H7 (cell line): Measurements from ENCODE around the gene TALDO1. TPM values are rescaled to one million over a fixed set of nuclear protein-coding genes. Genes with fewer than 3 reads are reported as not detected.

Source experiments
- DNase-seq: peaks from one replicate; pipeline ENCODE4 v3.0.0; 2012
- H3K27me3 ChIP-seq: 2 replicates; pipeline ENCODE4 v1.6.0; 2011; ENCODE audit warnings: mild to moderate bottlenecking, low read length; ENCODE audit not compliant: control insufficient read depth, insufficient read depth
- H3K36me3 ChIP-seq: replicated peaks from 2 replicates; pipeline ENCODE4 v1.5.1; 2011; ENCODE audit warnings: low read length; ENCODE audit not compliant: control insufficient read depth, insufficient read depth
- H3K4me3 ChIP-seq: 2 replicates; pipeline ENCODE4 v1.5.1; 2011; ENCODE audit warnings: low read depth, mild to moderate bottlenecking, control low read depth, low read length, moderate library complexity; ENCODE audit not compliant: insufficient read depth
- total RNA-seq: library from RNA; depleted of rRNA; stranded (reverse); fragments of >200 nt; shearing (Covaris generic); gene quantifications from 2 replicates; pipeline ENCODE4 v1.2.3, GENCODE V29; 2014

Gene TALDO1
- total RNA-seq, 1 experiment from 2014 or later = 264 TPM

DNA sequence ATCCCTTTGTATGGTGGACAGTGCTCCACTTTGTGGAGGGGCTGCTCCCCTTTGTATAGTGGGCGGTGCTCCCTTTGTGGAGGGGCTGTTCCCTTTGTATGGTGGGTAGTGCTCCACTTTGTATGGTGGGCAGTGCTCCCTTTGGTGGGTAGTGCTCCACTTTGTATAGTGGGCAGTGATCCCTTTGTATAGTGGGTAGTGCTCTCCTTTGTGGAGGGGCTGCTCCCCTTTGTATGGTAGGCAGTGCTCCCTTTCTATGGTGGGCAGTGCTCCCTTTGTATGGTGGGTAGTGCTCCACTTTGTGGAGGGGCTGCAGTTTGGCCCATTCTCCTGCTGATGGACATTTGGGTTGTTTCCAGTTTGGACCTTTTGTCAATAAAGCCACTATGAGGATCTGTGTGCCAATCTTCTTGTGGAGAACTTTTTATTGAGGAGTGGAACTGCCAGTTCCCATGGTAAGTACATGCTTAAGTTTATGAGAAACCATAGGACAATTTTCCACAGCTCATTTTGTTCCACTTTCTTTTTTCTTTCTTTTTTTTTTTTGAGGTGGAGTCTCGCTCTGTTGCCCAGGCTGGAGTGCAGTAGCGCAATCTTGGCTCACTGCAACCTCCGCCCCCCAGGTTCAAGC lies 4.6 kb upstream of the TALDO1 start:
- DNase-seq = peak; percentile 7
- H3K36me3 ChIP-seq = no peaks in the 10 kb centered on the region

DNA sequence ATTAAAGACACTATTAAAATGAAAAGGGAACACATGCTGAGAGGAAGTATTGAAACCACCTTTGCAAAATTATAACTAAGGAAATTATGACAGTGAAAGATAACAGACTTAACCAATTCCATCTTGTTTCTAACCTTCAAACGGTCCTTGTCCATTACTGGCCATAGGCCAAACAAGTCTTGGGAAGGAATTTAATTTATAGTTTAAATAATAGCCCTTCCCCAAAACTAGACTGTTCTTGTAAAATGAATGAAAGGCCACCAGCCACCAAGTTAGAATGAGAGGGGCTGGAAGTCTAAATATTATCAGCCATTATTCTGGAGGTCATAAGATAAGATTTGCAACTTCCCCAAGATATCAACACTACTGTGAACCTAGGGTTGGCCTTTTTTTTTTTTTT lies 1.8 kb upstream of the TALDO1 start:
- no peak for DNase-seq
- no peaks in the 10 kb centered on the region; the same call in 1 of the 2 replicates for H3K36me3 ChIP-seq
- H3K4me3 ChIP-seq = no peak overlapping the region
- no peaks in the 10 kb centered on the region for H3K27me3 ChIP-seq

More for the DNA sequence above, 4.6 kb upstream of the TALDO1 start:
- Histone ChIP-seq H3K27me3 (no peaks in the 10 kb centered on the region), H3K4me3 (no peak overlapping the region)

DNA sequence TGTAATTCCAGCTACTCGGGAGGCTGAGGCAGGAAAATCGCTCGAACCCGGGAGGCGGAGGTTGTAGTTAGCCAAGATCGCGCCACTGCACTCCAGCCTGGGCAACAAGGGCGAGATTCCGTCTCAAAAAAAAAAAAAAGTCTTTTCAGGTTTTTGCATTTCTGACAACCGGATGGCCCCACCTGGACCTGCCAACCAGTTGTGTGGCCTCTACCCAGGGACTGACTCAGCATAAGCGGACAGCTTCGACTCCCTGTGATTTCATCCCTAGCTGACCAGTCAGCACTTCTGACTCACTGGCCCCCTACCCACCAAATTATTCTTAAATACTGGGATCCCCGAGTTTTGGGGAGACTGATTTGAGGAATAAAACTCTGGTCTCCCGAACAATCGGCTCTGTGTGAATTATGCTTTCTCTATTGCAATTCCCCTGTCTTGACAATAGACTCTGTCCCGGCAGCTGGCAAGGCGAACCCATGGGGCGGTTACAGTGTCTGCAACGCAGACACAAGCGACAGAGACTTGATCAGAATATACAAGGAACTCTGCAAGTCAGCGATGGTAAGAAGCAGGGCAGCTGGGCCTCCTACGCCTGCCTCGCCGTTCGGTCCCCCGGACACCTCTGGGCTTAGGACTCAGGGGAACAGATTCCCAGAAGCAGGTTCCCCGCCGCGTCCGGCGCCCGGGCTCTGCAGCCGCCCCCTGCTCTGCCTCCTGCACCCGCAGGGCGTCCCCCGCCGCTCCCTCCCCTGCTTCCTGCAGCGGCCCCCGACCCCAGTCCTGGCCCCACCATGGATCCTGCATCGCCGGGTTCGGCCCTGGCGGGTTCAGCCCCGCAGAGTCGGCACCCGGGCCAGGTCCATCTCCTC lies 741 bp upstream of the TALDO1 start:
- no peaks in the 10 kb centered on the region; the same call in 1 of the 2 replicates for H3K36me3 ChIP-seq
- H3K27me3 ChIP-seq = no peaks in the 10 kb centered on the region
- DNase-seq = no peak
- H3K4me3 ChIP-seq = peak overlapping the region; percentile 95

DNA sequence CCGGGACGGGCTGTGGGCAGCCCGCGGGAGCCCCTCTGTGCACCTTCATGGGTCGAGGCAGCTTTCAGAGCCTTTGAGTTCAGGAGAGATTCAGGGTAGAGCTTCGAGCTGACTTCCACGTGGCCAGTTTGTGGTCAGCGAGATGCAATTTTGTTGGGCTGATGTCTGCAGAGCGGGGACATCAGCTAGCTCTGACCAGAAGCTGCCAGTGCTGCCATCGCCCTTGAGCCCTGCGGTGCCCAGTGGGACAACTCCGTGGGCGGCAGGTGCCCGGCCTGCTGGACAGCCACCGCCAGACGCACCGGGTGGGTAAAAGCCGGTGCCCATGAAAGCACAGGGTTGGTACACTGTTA lies 719 bp downstream of the TALDO1 start:
- Histone ChIP-seq H3K36me3 (peaks cover 2% of the 10 kb centered on the region; the same call in 1 of the 2 replicates), H3K27me3 (no peaks in the 10 kb centered on the region), H3K4me3 (peak overlapping the region; percentile 95)
- DNase-seq = no peak

- H3K4me3 ChIP-seq = no peak overlapping the region
- DNase-seq = peak; percentile 9
- no peaks in the 10 kb centered on the region for H3K27me3 ChIP-seq
- H3K36me3 ChIP-seq = peaks cover 2% of the 10 kb centered on the region; the same call in 1 of the 2 replicates
These were observed 2.5 kb downstream of the TALDO1 start for GRCh38 chr11:749731-750130.

DNA sequence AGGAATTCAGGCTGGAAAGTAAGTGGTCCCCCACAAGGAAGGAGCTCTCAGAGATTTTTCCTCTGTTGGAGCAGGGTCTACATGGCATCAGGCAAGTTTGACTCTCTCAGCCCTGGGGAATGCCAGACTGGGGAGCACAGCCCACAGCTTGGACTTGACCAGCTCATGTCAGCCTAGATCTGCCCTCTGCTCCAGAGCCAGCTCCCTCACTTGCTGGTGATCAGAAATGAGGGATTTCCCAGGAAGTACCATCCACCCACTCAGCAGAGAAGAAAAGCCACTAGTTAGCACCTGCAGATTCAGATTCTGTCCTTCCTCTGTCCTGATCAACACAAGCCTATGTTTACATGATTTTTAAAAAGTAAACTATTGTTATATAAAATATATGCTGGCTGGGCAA lies 13.0 kb downstream of the TALDO1 start:
- peak; percentile 6 for DNase-seq
- Histone ChIP-seq H3K36me3 (peaks cover 50% of the 10 kb centered on the region), H3K27me3 (no peaks in the 10 kb centered on the region), H3K4me3 (no peak overlapping the region)

- peak; percentile 15 for DNase-seq
- Histone ChIP-seq H3K27me3 (no peaks in the 10 kb centered on the region), H3K36me3 (peaks cover 46% of the 10 kb centered on the region), H3K4me3 (no peak overlapping the region)
These were observed 14.4 kb downstream of the TALDO1 start for GRCh38 chr11:761526-762108.

DNA sequence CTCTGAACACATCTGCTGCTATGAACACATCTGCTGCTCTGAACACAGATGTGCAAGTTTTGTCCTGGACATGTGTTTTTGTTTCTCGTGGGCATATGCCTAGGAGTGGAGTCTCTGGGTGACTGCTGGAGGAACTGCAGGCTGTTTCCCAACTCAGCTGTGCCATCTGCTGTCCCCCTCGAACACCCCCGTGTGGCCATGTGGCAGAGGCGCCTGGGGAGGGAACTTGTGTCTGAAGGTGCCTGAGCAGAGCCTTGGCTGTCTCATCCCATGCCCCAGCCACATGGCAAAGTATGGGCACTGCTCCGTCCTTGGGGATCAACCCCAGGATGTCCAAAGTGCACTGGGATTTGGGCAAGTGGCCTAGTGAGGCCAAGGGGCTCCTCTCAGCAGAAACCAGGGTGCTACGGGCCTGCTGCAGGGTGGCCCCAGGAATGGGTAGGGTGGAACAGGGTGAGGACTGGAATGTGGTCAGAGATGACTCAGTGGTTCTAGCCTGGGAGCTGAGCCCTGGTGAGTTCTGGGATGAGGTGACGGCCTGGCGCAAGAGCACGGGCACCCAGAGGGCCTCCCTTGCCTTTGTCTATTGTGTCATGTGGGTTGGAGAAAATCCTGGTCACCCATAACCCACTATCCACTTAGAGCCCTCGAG lies 15.3 kb downstream of the TALDO1 start:
- Histone ChIP-seq H3K4me3 (no peak overlapping the region), H3K36me3 (peaks cover 40% of the 10 kb centered on the region), H3K27me3 (no peaks in the 10 kb centered on the region)
- peak; percentile 79 for DNase-seq

DNA sequence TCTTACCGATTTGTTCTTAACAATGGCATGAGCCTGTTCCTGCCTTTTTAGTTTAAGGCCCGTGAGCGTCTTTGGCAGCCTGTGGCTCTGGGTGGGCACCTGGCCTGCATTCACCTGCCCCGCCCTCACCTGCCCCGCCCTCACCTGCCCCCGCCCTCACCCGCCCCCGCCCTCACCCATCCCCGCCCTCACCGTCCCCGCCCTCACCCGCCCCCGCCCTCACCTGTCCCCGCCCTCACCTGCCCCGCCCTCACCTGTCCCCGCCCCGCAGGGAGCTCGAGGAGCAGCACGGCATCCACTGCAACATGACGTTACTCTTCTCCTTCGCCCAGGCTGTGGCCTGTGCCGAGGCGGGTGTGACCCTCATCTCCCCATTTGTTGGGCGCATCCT lies 15.8 kb downstream of the TALDO1 start:
- DNase-seq = peak; percentile 97
- Histone ChIP-seq H3K36me3 (peaks cover 38% of the 10 kb centered on the region), H3K4me3 (no peak overlapping the region)

DNA sequence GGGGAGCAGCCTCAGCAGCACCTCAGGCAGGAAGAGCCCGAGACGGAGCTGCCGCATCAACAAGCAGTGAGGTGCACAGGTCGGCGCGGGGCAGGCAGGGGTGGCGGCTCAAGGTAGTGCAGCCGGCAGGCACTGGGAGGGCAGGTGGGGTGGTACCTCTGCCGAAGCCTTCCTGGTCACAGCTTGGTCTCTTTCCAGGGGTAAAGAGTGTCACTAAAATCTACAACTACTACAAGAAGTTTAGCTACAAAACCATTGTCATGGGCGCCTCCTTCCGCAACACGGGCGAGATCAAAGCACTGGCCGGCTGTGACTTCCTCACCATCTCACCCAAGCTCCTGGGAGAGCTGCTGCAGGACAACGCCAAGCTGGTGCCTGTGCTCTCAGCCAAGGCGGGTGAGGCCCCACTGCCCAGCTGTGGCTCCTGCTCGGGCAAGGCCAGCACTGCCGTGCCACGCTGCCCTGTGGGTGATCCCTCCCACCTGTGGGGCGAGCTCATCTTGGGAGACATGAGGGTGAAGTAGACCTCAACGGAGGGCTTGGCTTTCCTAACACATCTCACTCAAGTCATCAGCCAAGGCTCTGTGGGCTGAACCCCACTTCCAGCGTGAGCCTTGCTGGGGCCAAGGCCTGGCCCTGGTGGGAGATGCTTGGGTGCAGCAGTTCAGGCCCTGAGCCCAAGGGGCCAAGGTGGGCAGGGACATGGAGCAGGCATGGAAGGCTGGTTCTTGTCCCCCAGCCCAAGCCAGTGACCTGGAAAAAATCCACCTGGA lies 16.5 kb downstream of the TALDO1 start:
- H3K36me3 ChIP-seq = peaks cover 38% of the 10 kb centered on the region

More for the DNA sequence above, 15.8 kb downstream of the TALDO1 start:
- H3K27me3 ChIP-seq = no peaks in the 10 kb centered on the region

DNA sequence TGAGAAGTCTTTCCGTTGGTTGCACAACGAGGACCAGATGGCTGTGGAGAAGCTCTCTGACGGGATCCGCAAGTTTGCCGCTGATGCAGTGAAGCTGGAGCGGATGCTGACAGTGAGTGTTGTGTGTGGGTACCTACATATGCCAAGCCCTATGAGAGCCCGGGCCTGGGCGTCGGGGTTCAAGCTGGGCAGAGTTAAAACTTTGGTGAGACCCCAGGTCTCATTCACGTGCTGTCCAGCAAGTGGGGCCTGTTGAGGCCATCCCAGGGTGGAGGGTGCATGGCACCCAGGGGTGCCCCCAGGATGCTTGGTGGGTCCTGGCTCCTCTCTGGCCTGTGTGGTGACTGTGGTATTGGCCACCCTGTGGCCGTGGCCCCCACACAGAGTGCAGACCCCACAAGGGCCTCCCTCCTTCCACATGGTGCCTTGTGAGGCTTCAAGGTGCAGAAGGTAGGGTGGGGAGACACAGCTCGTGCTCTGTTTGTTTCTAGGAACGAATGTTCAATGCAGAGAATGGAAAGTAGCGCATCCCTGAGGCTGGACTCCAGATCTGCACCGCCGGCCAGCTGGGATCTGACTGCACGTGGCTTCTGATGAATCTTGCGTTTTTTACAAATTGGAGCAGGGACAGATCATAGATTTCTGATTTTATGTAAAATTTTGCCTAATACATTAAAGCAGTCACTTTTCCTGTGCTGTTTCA lies 17.2 kb downstream of the TALDO1 start:
- Histone ChIP-seq H3K27me3 (no peaks in the 10 kb centered on the region), H3K36me3 (peaks cover 32% of the 10 kb centered on the region), H3K4me3 (no peak overlapping the region)
- peak; percentile 73 for DNase-seq

More for the DNA sequence above, 16.5 kb downstream of the TALDO1 start:
- H3K27me3 ChIP-seq = no peaks in the 10 kb centered on the region
- peak; percentile 48 for DNase-seq
- H3K4me3 ChIP-seq = no peak overlapping the region

DNA sequence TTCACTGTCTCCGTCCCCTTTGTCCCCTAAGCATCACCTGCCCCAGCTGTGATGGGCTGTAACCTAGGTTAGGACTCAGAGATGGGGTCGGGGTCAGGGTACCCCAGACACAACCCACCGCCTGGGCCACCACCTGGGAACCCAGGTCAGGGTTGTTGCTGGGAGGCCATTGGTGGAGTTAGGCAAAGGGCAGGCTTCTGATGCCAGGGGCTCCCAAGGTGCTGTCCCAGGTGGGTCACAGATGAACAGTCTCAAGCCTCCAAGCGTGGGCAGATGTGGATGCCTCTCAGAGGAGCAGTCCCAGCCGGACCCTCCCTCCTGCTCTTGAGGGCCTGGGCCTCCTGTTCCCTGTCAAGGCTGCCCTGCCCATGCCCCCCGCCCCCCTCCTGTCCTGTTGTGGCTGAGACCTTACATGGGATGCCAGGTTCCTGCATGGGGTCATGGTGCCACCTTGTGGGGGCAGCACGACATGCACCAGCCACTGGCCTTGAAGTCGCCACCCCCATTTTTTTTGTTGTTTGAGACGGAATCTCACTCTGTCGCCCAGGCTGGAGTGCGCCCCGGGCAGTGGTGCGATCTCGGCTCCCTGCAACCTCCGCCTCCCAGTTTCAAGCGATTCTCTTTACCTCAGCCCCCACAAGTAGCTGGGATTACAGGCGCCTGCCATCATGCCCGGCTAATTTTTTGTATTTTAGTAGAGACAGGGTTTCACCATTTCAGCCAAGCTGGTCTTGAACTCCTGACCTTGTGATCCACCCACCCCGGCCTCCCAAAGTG lies 17.9 kb downstream of the TALDO1 start:
- Histone ChIP-seq H3K4me3 (no peak overlapping the region), H3K36me3 (peaks cover 31% of the 10 kb centered on the region)

DNA sequence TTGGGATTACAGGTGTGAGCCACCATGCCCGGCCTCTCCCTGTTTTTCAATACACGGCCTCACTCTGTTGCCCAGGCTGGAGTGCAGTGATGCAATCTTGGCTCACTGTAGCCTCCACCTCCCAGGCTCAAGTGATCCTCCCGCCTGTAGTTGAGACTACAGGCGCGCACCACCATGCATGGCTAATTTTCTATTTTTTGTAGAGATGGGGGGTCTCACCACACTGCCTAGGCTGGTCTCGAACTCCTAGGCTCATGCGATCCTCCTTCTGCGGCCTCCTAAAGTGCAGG lies 18.5 kb downstream of the TALDO1 start:
- DNase-seq = no peak
- no peaks in the 10 kb centered on the region for H3K27me3 ChIP-seq
- no peak overlapping the region for H3K4me3 ChIP-seq
- peaks cover 30% of the 10 kb centered on the region for H3K36me3 ChIP-seq

More for the DNA sequence above, 17.9 kb downstream of the TALDO1 start:
- no peaks in the 10 kb centered on the region for H3K27me3 ChIP-seq
- DNase-seq = peak; percentile 94
